Iris pigment epithelial cell (primary cell): ENCODE measurements around the gene CT45A1.
"Not testable (repeated sequence)": the region's sequence is repeated elsewhere in the genome, so short reads cannot be mapped to it uniquely, and the experiment has no call there.

ENCODE experiments used
- DNase-seq: peaks from one replicate; pipeline ENCODE4 v3.0.0-alpha.2; 2011; ENCODE audit warnings: low read depth

Gene CT45A1

GRCh38 chrX:135713183-135713689 is at the start of gene CT45A1:
CT45A1 (plus strand) TSS chrX:135713639; CDS start chrX:135718941, 5,302 bp downstream.
- not testable (repeated sequence) for DNase-seq

DNA sequence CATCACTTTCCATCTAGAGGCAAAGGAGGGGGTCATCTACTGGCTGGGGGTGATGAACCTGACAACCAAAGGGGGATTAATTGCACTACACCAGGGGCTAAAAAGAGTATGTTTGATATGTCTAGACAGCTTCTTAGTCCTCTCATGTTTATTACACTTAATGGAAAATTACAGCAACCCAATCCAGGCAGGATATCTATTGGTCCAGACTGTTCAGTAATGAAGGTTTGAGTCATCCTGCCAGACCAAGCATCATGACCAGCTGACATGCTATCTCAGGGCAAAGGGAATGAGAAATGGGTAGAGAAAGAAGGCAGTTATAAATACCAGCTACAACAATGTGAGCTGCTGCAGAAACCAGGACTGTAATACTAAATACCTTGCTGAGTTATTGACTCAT is 40.5 kb upstream of the CT45A1 start:
- not testable (repeated sequence) for DNase-seq

- no peak for DNase-seq
These were observed 25.3 kb upstream of the CT45A1 start for GRCh38 chrX:135688137-135688536.

- DNase-seq, result no peak
These were observed 18.0 kb upstream of the CT45A1 start for GRCh38 chrX:135695471-135695870.

DNA sequence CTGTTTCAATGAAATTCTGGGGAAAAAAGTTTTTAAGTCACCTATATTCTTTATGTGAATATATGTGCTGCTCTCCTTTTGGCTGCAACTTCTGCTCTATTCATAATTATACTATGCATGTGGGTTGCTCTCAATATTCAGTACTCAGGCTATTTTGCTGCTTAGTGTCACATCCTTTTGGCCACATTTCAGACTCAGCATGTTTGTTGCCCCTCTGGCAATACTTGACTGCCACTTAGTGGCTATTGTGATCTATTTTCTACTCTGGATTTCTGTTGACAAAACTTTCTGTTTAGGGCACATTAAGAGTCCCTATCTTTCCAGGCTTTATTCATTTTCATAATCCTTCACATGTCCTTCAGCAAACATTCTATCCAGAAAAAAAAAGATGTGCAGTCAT is 15.8 kb upstream of the CT45A1 start:
- no peak for DNase-seq

DNA sequence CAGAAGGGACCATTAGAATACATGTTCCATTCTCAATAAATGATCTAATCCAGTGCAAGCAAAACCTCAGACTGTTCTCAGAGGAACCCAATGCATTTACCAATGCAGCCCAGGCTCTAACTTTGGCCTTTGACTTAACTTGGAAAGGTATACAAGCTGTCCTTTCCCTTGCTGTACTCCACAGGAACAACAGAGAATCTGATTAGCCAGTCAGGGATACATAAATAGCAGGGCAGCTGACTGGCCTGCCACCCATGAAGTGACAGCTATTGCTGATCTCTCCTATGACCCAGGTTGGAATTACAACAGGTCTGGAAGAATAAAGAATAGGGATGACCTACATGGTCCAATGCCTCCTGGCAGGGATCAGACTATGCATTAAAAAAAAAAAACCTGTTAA is 14.5 kb upstream of the CT45A1 start:
- DNase-seq, result no peak

DNA sequence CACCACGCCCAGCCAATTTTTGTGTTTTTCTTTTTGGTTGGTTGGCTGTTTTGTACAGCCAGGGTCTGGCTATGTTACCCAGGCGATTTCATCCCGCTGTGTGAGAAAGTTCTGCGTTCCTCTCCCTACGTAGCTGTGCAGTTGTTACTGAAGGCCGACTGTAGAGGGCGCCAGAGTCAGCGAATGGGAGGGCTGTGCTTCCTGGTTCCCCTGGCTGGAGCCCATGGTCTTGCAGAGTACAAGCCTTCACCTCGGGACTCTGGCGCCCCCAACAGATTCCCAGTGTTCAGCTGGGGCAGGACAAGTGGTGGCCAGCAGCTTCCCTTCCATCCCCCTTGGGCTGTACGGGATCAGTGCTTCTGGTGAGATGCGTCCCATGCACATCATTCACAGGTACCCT is 5.6 kb upstream of the CT45A1 start:
- DNase-seq, result no peak

DNA sequence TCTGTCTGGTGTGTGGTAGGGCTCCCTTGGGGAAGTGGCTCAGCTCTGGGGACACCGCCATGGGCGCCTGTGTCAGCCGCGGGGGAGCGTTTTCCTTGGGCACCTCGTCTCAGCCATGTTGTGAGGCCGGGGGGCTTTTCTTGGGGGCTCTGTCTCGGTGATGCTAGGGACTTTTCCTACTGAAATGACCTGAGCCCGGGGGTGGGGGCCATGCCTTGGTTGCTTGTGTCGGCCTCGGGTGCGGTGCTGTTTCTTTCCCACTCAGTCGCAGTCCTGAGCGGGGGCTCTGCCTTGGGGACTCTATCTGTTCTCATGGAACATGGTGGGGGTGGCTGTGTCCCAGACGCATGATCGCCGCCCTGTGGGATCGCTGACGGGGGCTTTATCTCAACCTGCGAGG is 356 bp downstream of the CT45A1 start:
- DNase-seq, result no peak

GRCh38 chrX:135734666-135735065 is 21.2 kb downstream of the CT45A1 start:
- DNase-seq, result not testable (repeated sequence)

DNA sequence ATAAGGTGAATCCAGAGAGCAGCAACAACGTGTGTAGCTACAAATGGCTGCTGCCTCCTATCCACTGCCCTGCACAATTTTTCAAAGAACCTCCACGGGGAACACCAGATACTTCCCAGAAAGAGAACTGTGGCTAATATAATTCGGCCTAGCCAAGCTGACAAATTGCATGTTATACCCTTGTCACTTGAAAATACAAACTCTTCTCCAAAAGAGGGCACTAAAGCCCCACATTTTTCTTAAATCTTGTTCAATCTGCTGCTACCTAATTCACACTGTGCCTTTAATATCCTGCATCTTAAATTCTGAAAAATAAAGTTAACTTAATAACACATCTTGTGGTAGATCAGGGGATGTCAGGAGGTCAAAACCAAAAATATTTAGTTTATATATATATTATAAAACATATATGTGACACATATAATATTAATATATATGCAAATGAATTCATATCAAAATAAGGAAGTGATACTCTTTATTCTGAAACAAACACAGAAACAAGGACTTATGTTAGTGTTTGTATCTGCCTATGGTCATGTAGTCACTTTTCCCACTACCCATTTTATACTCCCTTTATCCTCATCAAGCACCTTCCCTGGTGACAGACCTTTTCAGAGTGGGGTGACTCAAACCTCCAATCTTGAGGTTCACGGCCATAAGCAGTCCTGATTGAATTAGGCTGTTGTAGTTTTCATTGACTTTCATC is 24.1 kb downstream of the CT45A1 start:
- no peak for DNase-seq

- no peak for DNase-seq
These were observed 27.3 kb downstream of the CT45A1 start for GRCh38 chrX:135740681-135741149.

GRCh38 chrX:135741192-135741715 is 27.8 kb downstream of the CT45A1 start:
- DNase-seq, result no peak

DNA sequence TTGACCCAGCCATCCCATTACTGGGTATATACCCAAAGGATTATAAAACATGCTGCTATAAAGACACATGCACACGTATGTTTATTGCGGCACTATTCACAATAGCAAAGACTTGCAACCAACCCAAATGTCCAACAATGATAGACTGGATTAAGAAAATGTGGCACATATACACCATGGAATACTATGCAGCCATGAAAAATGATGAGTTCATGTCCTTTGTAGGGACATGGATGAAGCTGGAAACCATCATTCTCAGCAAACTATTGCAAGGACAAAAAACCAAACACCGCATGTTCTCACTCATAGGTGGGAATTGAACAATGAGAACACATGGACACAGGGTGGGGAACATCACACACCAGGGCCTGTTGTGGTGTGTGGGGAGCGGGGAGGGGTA is 31.3 kb downstream of the CT45A1 start:
- not testable (repeated sequence) for DNase-seq

DNA sequence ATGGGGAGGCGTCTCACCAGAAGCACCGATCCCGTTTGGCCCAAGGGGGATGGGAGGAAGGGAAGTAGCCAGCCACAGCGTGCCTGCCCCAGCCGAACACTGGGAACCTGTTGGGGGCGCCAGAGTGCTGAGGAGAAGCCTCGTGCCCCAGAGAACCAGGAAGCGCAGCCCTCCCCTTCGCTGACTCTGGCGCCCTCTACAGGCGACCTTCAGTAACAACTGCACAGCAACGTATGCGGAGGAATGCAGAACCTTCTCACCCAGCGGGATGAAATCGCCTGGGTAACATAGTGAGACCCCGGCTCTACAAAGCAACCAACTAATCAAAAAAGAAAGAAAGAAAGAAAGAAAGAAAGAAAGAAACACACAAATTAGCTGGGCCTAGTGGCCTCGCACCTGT is 54.7 kb downstream of the CT45A1 start, which contains the start of gene CT45A3:
Gene CT45A3, minus strand, starts transcription at position 101 of the 400 bp plus-strand sequence. CDS start 3,747 bp downstream, outside the sequence.
- not testable (repeated sequence) for DNase-seq
